Cortex of kidney (tissue), 1 donor: ENCODE results near the gene NOS1AP.

Source experiments
- DNase-seq: peaks from one replicate; lab custom pipeline; 2025; lab: John Stamatoyannopoulos, UW

The NOS1AP gene

GRCh38 chr1:162300057-162300917 is 230.8 kb downstream of the NOS1AP start:
- DNase-seq, result no peak

- no peak for DNase-seq
Observed at GRCh38 chr1:162301696-162302095, 232.2 kb downstream of the NOS1AP start.

GRCh38 chr1:162302306-162303003 is 233.0 kb downstream of the NOS1AP start:
- DNase-seq, result no peak

GRCh38 chr1:162303004-162303344 is 233.5 kb downstream of the NOS1AP start:
- DNase-seq, result no peak

GRCh38 chr1:162304736-162305135 is 235.2 kb downstream of the NOS1AP start:
- DNase-seq, result no peak

GRCh38 chr1:162305969-162306368 is 236.5 kb downstream of the NOS1AP start:
- DNase-seq, result no peak

- no peak for DNase-seq
Observed at GRCh38 chr1:162310337-162310736, 240.8 kb downstream of the NOS1AP start.

- no peak for DNase-seq
Observed at GRCh38 chr1:162314206-162314605, 244.7 kb downstream of the NOS1AP start.

- no peak for DNase-seq
Observed at GRCh38 chr1:162315673-162316072, 246.2 kb downstream of the NOS1AP start.

- DNase-seq, result no peak
Observed at GRCh38 chr1:162316187-162316586, 246.7 kb downstream of the NOS1AP start.

- DNase-seq, result no peak
Observed at GRCh38 chr1:162317621-162318020, 248.1 kb downstream of the NOS1AP start.

- no peak for DNase-seq
Observed at GRCh38 chr1:162319493-162320175, 250.1 kb downstream of the NOS1AP start.

GRCh38 chr1:162321809-162322422 is 252.4 kb downstream of the NOS1AP start:
- DNase-seq, result no peak

GRCh38 chr1:162323023-162323422 is 253.5 kb downstream of the NOS1AP start:
- no peak for DNase-seq

- no peak for DNase-seq
Observed at GRCh38 chr1:162324396-162324795, 254.9 kb downstream of the NOS1AP start.

- no peak for DNase-seq
Observed at GRCh38 chr1:162326559-162326958, 257.1 kb downstream of the NOS1AP start.

GRCh38 chr1:162327144-162327787 is 257.8 kb downstream of the NOS1AP start:
- no peak for DNase-seq

GRCh38 chr1:162327788-162328165 is 258.3 kb downstream of the NOS1AP start:
- no peak for DNase-seq

GRCh38 chr1:162328512-162328911 is 259.0 kb downstream of the NOS1AP start:
- DNase-seq, result no peak

GRCh38 chr1:162329826-162330225 is 260.3 kb downstream of the NOS1AP start:
- DNase-seq, result no peak

GRCh38 chr1:162333991-162334390 is 264.5 kb downstream of the NOS1AP start:
- no peak for DNase-seq

- no peak for DNase-seq
Observed at GRCh38 chr1:162335126-162335525, 265.6 kb downstream of the NOS1AP start.
